HG03045 (cell line): ENCODE data around the gene BANF2.

Experiments used
- ATAC-seq: cut with Tn5 transposase; IDR thresholded peaks from one replicate; pipeline ENCODE4 v1.9.1; 2021; ENCODE audit warnings: mild to moderate bottlenecking, moderate library complexity; ENCODE audit not compliant: unreplicated experiment

The BANF2 gene

GRCh38 chr20:17663486-17663885 lies 36.3 kb upstream of the BANF2 start:
- ATAC-seq = no peak

GRCh38 chr20:17664025-17664633 lies 35.6 kb upstream of the BANF2 start:
- no peak for ATAC-seq

- no peak for ATAC-seq
Observed at GRCh38 chr20:17665756-17666155, 34.0 kb upstream of the BANF2 start.

- no peak for ATAC-seq
Observed at GRCh38 chr20:17666481-17666880, 33.3 kb upstream of the BANF2 start.

GRCh38 chr20:17667445-17667844 lies 32.3 kb upstream of the BANF2 start:
- no peak for ATAC-seq

GRCh38 chr20:17668432-17668831 lies 31.3 kb upstream of the BANF2 start:
- ATAC-seq = no peak

- ATAC-seq = no peak
Observed at GRCh38 chr20:17669306-17669931, 30.3 kb upstream of the BANF2 start.

GRCh38 chr20:17671011-17671410 lies 28.8 kb upstream of the BANF2 start:
- no peak for ATAC-seq

GRCh38 chr20:17671565-17671964 lies 28.2 kb upstream of the BANF2 start:
- no peak for ATAC-seq

- no peak for ATAC-seq
Observed at GRCh38 chr20:17673084-17673483, 26.7 kb upstream of the BANF2 start.

- ATAC-seq = no peak
Observed at GRCh38 chr20:17674722-17675518, 24.8 kb upstream of the BANF2 start.

GRCh38 chr20:17675519-17676377 lies 24.0 kb upstream of the BANF2 start:
- ATAC-seq = no peak

GRCh38 chr20:17676378-17676759 lies 23.4 kb upstream of the BANF2 start:
- ATAC-seq = no peak

GRCh38 chr20:17676942-17677341 lies 22.8 kb upstream of the BANF2 start:
- no peak for ATAC-seq

- ATAC-seq = no peak
Observed at GRCh38 chr20:17678295-17678694, 21.5 kb upstream of the BANF2 start.

GRCh38 chr20:17678886-17679285 lies 20.9 kb upstream of the BANF2 start:
- no peak for ATAC-seq

GRCh38 chr20:17679941-17680835 lies 19.6 kb upstream of the BANF2 start:
- no peak for ATAC-seq

- peak; percentile 37 for ATAC-seq
Observed at GRCh38 chr20:17680836-17681725, 18.7 kb upstream of the BANF2 start.

- peak; percentile 13 for ATAC-seq
Observed at GRCh38 chr20:17681726-17682102, 18.1 kb upstream of the BANF2 start.
